Heart left ventricle (tissue), 16 donors: ENCODE data around the gene CLECL1. TPM values are rescaled to one million over a fixed set of nuclear protein-coding genes. Genes with fewer than 3 reads are reported as not detected.
A peak's percentile ranks its signal among the peaks of the same experiment; 100 is the strongest.
"Not testable (repeated sequence)": the region's sequence is repeated elsewhere in the genome, so short reads cannot be mapped to it uniquely, and the experiment has no call there.

Experiments used
- ATAC-seq, 4 donors: fragments of 200-7000 bp; cut with Tn5 transposase; one replicate each; pipeline ENCODE4 v1.9.1; 2020 to 2022; ENCODE audit warnings: moderate library complexity in 4 of 4, mild to moderate bottlenecking in 3 of 4, moderate number of reproducible peaks in 1 of 4
- DNase-seq, 5 donors: peaks; one replicate each; pipeline ENCODE4 v3.0.0-alpha.2; 2020
- H3K27ac ChIP-seq, 12 donors: fragments of 200-600 bp; sonication (generic) in 4 of 12; one replicate each; pipeline versions ENCODE4 v1.5.0 to v1.8.0; 2016 to 2022; ENCODE audit warnings: mild to moderate bottlenecking in 2 of 12
- H3K27me3 ChIP-seq, 9 donors: fragments of 200-600 bp; sonication (generic) in 2 of 9; one replicate each; pipeline versions ENCODE4 v1.5.1 to v1.8.0; 2016 to 2022; ENCODE audit warnings: mild to moderate bottlenecking in 3 of 9
- H3K36me3 ChIP-seq, 9 donors: fragments of 200-600 bp; sonication (generic) in 2 of 9; one replicate each; pipeline versions ENCODE4 v1.5.0 to v1.8.0; 2018 to 2022; ENCODE audit warnings: mild to moderate bottlenecking in 2 of 9
- H3K4me1 ChIP-seq, 12 donors: fragments of 200-600 bp; sonication (generic) in 4 of 12; one replicate each; pipeline versions ENCODE4 v1.5.0 to v1.8.0; 2016 to 2022; ENCODE audit warnings: mild to moderate bottlenecking in 3 of 12
- H3K4me3 ChIP-seq, 12 donors: fragments of 200-600 bp; sonication (generic) in 4 of 12; one replicate each; pipeline versions ENCODE4 v1.5.0 to v1.8.0; 2017 to 2022; ENCODE audit warnings: mild to moderate bottlenecking in 9 of 12, moderate library complexity in 4 of 12
- H3K9me3 ChIP-seq, 12 donors: fragments of 200-600 bp; sonication (generic) in 4 of 12; one replicate each; pipeline versions ENCODE4 v1.5.0 to v1.8.0; 2016 to 2022; ENCODE audit warnings: mild to moderate bottlenecking in 1 of 12
- POLR2A ChIP-seq, 2 donors: fragments of 450-650 bp; IDR thresholded peaks; one replicate each; pipeline ENCODE4 v1.6.1; 2017; ENCODE audit warnings: antibody characterized with exemption in 2 of 2, mild to moderate bottlenecking in 2 of 2, moderate library complexity in 2 of 2
- WGBS, 4 donors: extraction: QIAGEN DNeasy Blood & Tissue Kit in 2 of 4; methylation state at CpG; one replicate each; pipeline versions ENCODE4 v1.1.5 to v1.1.7; 2013 to 2018; 5-methylcytosine and 5-hydroxymethylcytosine counted together
- intact Hi-C, 10 donors: fragments of 100-400 bp; cut with DNase I; formaldehyde crosslinking; loops; one replicate each; pipeline versions ENCODE4 v1.11.1 to v1.14.2; 2022
- polyA plus RNA-seq, 2 donors: library from polyadenylated mRNA; stranded (reverse); fragments of 200-250 nt; gene quantifications; one replicate each; pipeline ENCODE4 v1.2.3, GENCODE V29; 2013
- total RNA-seq, 9 donors: library from RNA; depleted of rRNA in 2 of 9; stranded (reverse); fragments of >200 nt in 2 of 9; fragmentation: NEBNext Ultra II Directional in 3 of 9; extraction: Animal tissue kit (Norgen Biotek cat#: 25700) in 3 of 9; gene quantifications; one replicate each; pipeline versions ENCODE4 v1.1.0 to v1.2.4, GENCODE V29; 2016 to 2023
- TF ChIP-seq, protein P1 (sequence below), 12 donors: fragments of 200-600 bp; sonication (generic) in 4 of 12; IDR thresholded peaks; one replicate each; pipeline versions ENCODE4 v1.5.0 to v1.8.0; 2018 to 2022; ENCODE audit warnings: antibody characterized with exemption in 12 of 12, mild to moderate bottlenecking in 5 of 12
- donor health status: ischemic (EF 13 %, LVEDD 7.1; RV severe dilation, severe dysfunction).
- donor health status: healthy with polysubstance abuse.
- donor health status: DM: no; HTN: yes; CAD: no.
- donor health status: DM: no; HTN: no; CAD: no.
- donor health status: ischemic (EF 25% LVEDD 6.9; RV normal size, moderate dysfunction).
- donor health status: ischemic (EF 25% LVEDD 5.7; RV mildly dilated, moderate dysfunction).
- donor health status: healthy.
- donor health status: DM: yes; HTN: yes; CAD: no.
- donor health status: ischemic (EF 35%, LVEDD 5.7; RV mildly dilated, moderate dysfunction).
- donor health status: nonischemic (EF 11% LVEDD 7.7; RV severe dilation, severe dysfunction).
- donor health status: DM: yes; HTN: yes; CAD: no.
- donor health status: PGD.
- donor health status: ischemic (EF 29% LVEDD 5.4; RV normal size, mild dysfunction).
- donor health status: nonischemic (EF 23%, LVEDD 6.1; RV moderate dilation, normal function).

Gene CLECL1
- total and polyA plus RNA-seq, 11 donors, result 0.93 to 4.6 TPM; not detected in 9

DNA sequence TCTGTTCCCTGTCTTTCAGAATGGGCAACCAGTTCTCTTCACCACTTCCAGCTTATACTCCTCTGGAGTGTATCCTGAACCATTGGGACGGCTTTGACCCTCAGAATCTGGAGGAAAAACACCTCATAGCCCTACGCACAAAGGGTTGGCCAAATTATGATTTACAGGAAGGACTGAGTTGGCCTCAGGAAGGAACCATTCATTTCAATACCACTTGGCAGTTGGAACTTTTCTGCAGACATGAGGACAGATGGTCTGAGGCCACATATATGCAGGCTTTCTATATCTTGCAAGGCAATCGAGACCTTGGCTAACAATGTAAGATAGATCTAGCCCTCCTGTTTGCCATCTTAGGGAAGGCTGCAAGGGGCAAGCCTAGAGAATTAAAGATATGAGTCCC, 24.0 kb downstream of the CLECL1 start:
- Histone ChIP-seq H3K4me1 (peaks cover 0 to 31% (median 0%) of the 10 kb centered on the region in 12 donors), H3K36me3 (no peaks in the 10 kb centered on the region), H3K9me3 (peaks cover 0 to 6% (median 0%) of the 10 kb centered on the region in 12 donors), H3K27me3 (no peaks in the 10 kb centered on the region), H3K27ac (peak overlapping the region in 1 of 12 donors; percentile 73), H3K4me3 (no peak overlapping the region)
- DNase-seq (no peak), ATAC-seq (no peak)
- intact Hi-C loops, result loop anchor here (1.0 to 10.0 kb wide), 11 partner anchors 62 to 378 kb away; no protein-coding TSS in a partner anchor
- TF ChIP-seq POLR2A (IDR thresholded peaks at IDR 0.05), result no peak
- TF ChIP-seq, protein P1, sequence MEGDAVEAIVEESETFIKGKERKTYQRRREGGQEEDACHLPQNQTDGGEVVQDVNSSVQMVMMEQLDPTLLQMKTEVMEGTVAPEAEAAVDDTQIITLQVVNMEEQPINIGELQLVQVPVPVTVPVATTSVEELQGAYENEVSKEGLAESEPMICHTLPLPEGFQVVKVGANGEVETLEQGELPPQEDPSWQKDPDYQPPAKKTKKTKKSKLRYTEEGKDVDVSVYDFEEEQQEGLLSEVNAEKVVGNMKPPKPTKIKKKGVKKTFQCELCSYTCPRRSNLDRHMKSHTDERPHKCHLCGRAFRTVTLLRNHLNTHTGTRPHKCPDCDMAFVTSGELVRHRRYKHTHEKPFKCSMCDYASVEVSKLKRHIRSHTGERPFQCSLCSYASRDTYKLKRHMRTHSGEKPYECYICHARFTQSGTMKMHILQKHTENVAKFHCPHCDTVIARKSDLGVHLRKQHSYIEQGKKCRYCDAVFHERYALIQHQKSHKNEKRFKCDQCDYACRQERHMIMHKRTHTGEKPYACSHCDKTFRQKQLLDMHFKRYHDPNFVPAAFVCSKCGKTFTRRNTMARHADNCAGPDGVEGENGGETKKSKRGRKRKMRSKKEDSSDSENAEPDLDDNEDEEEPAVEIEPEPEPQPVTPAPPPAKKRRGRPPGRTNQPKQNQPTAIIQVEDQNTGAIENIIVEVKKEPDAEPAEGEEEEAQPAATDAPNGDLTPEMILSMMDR (IDR thresholded peaks at IDR 0.05), result no peak
- WGBS, 4 donors, result 84 to 91% (median 90%) methylated on average over 3 of the region's 3 CpGs

DNA sequence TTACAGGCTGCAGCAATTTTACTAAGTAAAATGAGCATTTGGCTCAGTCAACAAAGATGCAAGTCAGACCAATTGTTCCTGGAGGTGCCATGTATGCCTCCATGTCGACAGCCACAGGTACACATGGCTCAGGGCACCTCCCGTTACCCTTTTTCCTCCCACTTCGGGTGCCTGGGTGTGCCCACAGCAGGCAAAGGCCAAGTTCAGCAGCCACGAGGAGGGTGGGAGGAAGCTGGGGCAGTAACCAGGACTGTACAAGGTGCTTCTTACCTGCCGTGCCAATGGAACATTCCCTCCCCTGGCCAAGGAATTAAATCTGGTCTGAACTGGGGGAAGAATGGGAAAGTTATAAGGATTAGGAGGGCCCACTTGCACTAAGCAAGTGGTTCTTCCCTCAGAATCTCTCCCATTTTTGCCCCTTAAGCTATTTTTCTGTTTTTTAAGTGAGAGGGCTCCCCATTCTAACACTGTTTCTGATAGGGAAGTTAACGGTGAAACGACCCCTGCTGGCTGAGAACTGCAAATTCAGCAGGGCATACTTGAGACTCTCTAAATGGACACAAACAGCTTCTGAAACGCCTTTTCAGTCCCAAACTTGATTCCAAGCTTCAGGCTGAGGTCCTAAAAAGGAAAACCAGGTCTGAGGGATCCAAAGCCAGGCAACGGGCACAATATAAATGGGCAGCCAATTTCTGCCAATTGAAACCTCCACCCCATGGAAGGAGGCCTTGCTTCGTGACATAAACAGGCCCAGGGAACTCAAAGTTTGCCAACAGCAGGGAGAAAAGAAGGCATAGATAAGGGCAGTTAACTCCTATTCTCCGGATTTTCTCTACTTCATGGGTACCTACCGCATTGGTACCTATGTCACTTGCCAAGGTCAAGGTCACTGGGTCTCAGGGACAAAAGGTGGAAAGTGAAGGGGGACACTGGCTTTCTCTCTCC, 24.8 kb downstream of the CLECL1 start:
- peaks cover 0 to 6% (median 0%) of the 10 kb centered on the region in 12 donors for H3K9me3 ChIP-seq
- H3K36me3 ChIP-seq, result no peaks in the 10 kb centered on the region
- DNase-seq, result peak; percentile 30 to 54 (median 40)
- WGBS, 4 donors, result 56 to 69% (median 64%) methylated on average over 12 of the region's 12 CpGs
- H3K4me3 ChIP-seq, result no peak overlapping the region
- TF ChIP-seq POLR2A (IDR thresholded peaks at IDR 0.05), result no peak
- TF ChIP-seq, protein P1 (IDR thresholded peaks at IDR 0.05), result peak; percentile 60 to 81 (median 72)
- H3K27me3 ChIP-seq, result no peaks in the 10 kb centered on the region
- peak in 3 of 4 donors; percentile 68 to 74 (median 70) for ATAC-seq
- intact Hi-C loops, result loop anchor here (1.0 to 10.0 kb wide), 11 partner anchors 61 to 377 kb away; no protein-coding TSS in a partner anchor
- peak overlapping the region in 1 of 12 donors; percentile 73 for H3K27ac ChIP-seq
- H3K4me1 ChIP-seq, result peaks cover 0 to 33% (median 0%) of the 10 kb centered on the region in 12 donors

DNA sequence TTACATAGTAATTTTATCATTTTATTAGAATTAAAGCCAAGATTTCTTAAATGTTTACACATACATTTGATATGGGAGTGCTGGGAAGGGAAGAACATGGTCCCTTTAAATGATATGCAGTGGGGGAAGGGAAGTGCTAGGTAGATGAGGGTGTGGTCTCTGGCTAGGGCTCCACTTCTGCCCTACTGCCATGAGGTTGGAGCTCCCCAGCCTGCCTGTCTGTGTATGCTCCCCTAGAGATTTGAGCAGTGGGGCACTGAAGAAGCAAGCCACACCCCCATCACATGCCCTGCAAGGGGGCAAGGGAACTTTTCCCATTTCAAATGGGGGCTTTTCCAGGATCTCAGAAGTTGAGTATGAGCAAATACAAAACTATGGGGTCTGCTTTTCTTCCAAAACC, 25.5 kb downstream of the CLECL1 start:
- H3K27me3 ChIP-seq, result no peaks in the 10 kb centered on the region
- no peak overlapping the region for H3K4me3 ChIP-seq
- H3K4me1 ChIP-seq, result peaks cover 0 to 40% (median 0%) of the 10 kb centered on the region in 12 donors
- no peak for TF ChIP-seq POLR2A (IDR thresholded peaks at IDR 0.05)
- TF ChIP-seq, protein P1 (IDR thresholded peaks at IDR 0.05), result no peak
- intact Hi-C loops, result loop anchor here in 7 of 10 donors (2.0 to 10.0 kb wide), 6 partner anchors 60 to 375 kb away; no protein-coding TSS in a partner anchor
- H3K27ac ChIP-seq, result peak overlapping the region in 1 of 12 donors; percentile 73
- H3K36me3 ChIP-seq, result no peaks in the 10 kb centered on the region
- ATAC-seq (no peak), DNase-seq (no peak)
- peaks cover 0 to 6% (median 0%) of the 10 kb centered on the region in 12 donors for H3K9me3 ChIP-seq

DNA sequence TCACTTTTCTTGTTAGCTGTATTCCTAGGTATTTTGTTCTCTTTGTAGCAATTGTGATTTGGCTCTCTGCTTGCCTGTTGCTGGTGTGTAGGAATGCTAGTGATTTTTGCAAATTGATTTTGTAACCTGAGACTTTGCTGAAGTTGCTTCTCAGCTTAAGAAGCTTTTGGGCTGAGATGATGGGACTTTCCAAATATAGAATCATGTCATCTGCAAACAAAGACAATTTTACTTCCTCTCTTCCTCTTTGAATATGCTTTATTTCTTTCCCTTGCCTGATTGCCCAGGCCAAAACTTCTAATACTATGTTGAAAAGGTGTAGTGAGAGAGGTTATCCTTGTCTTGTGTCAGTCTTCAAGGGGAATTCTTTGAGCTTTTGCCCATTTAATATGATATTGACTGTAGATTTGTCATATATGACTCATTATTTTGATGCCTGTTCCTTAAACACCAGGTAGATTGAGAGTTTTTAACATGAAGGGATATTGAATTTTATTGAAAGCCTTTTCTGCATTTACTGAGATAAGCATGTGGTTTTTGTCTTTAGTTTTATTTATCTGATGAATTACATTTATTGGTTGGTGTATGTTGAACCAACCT, 26.7 kb downstream of the CLECL1 start:
- no peaks in the 10 kb centered on the region for H3K27me3 ChIP-seq
- H3K4me1 ChIP-seq, result peaks cover 0 to 51% (median 0%) of the 10 kb centered on the region in 12 donors
- intact Hi-C loops, result loop anchor here in 7 of 10 donors (2.0 to 10.0 kb wide), 6 partner anchors 59 to 374 kb away; no protein-coding TSS in a partner anchor
- H3K27ac ChIP-seq, result peak overlapping the region in 1 of 12 donors; percentile 48
- ATAC-seq (no peak), DNase-seq (no peak)
- no peaks in the 10 kb centered on the region for H3K36me3 ChIP-seq
- TF ChIP-seq POLR2A (IDR thresholded peaks at IDR 0.05), result no peak
- TF ChIP-seq, protein P1 (IDR thresholded peaks at IDR 0.05), result no peak
- H3K4me3 ChIP-seq, result no peak overlapping the region
- H3K9me3 ChIP-seq, result peaks cover 0 to 12% (median 0%) of the 10 kb centered on the region in 12 donors

DNA sequence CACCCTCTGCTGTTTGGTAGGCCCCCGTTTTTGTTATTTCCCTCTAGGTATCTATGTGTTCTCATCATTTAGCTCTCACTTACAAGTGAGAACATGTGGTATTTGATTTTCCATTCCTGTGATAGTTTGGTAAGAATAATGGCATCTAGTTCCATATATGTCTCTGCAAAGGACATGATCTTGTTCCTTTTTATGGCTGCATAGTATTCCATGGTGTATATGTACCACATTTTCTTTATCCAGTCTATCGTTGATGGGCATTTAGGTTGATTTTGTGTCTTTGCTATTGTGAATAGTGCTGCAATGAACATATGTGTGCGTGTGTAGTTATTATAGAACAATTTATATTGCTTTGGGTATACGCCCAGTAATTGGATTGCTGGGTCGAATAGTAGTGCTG, 28.3 kb downstream of the CLECL1 start:
- intact Hi-C loops, result loop anchor here in 5 of 10 donors (5.0 to 10.0 kb wide), 2 partner anchors 57 to 370 kb away; no protein-coding TSS in a partner anchor
- not testable (repeated sequence) for ATAC-seq, DNase-seq, H3K27ac ChIP-seq, H3K36me3 ChIP-seq, H3K27me3 ChIP-seq, H3K4me3 ChIP-seq
- WGBS, 4 donors, result 93 to 96% (median 94%) methylated on average over 5 of the region's 5 CpGs
- Histone ChIP-seq H3K9me3 (peaks cover 0 to 12% (median 0%) of the 10 kb centered on the region in 12 donors), H3K4me1 (peaks cover 0 to 67% (median 11%) of the 10 kb centered on the region in 12 donors)
